Activated CD8-positive, alpha-beta memory T cell treated with anti-CD3 and anti-CD28 coated beads, Interleukin-2, amount 50 U/mL, for 4 hours (primary cell): ENCODE data around the gene LRRC32.
A peak's percentile ranks its signal among the peaks of the same experiment; 100 is the strongest.
"Not testable (repeated sequence)": the region's sequence is repeated elsewhere in the genome, so short reads cannot be mapped to it uniquely, and the experiment has no call there.

ENCODE experiments used
- DNase-seq: peaks from one replicate; pipeline ENCODE4 v3.0.0-alpha.2; 2020

The LRRC32 gene

GRCh38 chr11:76644591-76644990 lies 26.0 kb downstream of the LRRC32 start:
- DNase-seq: no peak

- not testable (repeated sequence) for DNase-seq
These were observed 26.8 kb downstream of the LRRC32 start for GRCh38 chr11:76643711-76644110.

- DNase-seq: no peak
These were observed 28.2 kb downstream of the LRRC32 start for GRCh38 chr11:76642341-76642740.

GRCh38 chr11:76641905-76642304 lies 28.6 kb downstream of the LRRC32 start:
- DNase-seq: no peak

GRCh38 chr11:76640501-76640900 lies 30.0 kb downstream of the LRRC32 start:
- DNase-seq: no peak

GRCh38 chr11:76639621-76640020 lies 30.9 kb downstream of the LRRC32 start:
- no peak for DNase-seq

- no peak for DNase-seq
These were observed 32.0 kb downstream of the LRRC32 start for GRCh38 chr11:76638270-76639197.

- no peak for DNase-seq
These were observed 32.9 kb downstream of the LRRC32 start for GRCh38 chr11:76637491-76638269.

- no peak for DNase-seq
These were observed 33.6 kb downstream of the LRRC32 start for GRCh38 chr11:76636826-76637460.

GRCh38 chr11:76635991-76636738 lies 34.4 kb downstream of the LRRC32 start:
- no peak for DNase-seq

- DNase-seq: no peak
These were observed 35.7 kb downstream of the LRRC32 start for GRCh38 chr11:76634886-76635285.

GRCh38 chr11:76632492-76632891 lies 38.1 kb downstream of the LRRC32 start:
- no peak for DNase-seq

GRCh38 chr11:76631566-76632308 lies 38.8 kb downstream of the LRRC32 start:
- no peak for DNase-seq

GRCh38 chr11:76630600-76631281 lies 39.8 kb downstream of the LRRC32 start:
- DNase-seq: no peak

GRCh38 chr11:76629853-76630599 lies 40.5 kb downstream of the LRRC32 start:
- no peak for DNase-seq

- DNase-seq: no peak
These were observed 41.3 kb downstream of the LRRC32 start for GRCh38 chr11:76629116-76629852.

- peak; percentile 49 for DNase-seq
These were observed 42.1 kb downstream of the LRRC32 start for GRCh38 chr11:76628408-76628947.

- DNase-seq: no peak
These were observed 42.9 kb downstream of the LRRC32 start for GRCh38 chr11:76627606-76628005.

- DNase-seq: no peak
These were observed 43.6 kb downstream of the LRRC32 start for GRCh38 chr11:76626921-76627401.
